Caco-2 (cell line): ENCODE measurements around the gene ALPL. TPM values are rescaled to one million over a fixed set of nuclear protein-coding genes. Genes with fewer than 3 reads are reported as not detected.

Experiments
- BruUV-seq: library from RNA; stranded (reverse); fragments of 400-500 nt; replicated peaks from 2 replicates; lab custom pipeline; 2021; lab: Mats Ljungman, UMichigan
- CTCF ChIA-PET: fragments of 300-600 bp; sonication (Branson Sonifier 250); formaldehyde crosslinking; loops from one replicate; lab custom pipeline; 2022; ENCODE audit warnings: antibody characterized with exemption; lab: Charles Lee
- POLR2A ChIA-PET: fragments of 300-600 bp; sonication (Branson Sonifier 250); formaldehyde crosslinking; loops from one replicate; lab custom pipeline; 2022; ENCODE audit warnings: antibody characterized with exemption; lab: Charles Lee
- DNase-seq, 2 experiments: peaks; one replicate each; pipeline versions ENCODE4 v3.0.0 to v3.0.0-alpha.2; 2020 to 2022
- H3K27me3 ChIP-seq: replicated peaks from 2 replicates; pipeline ENCODE4 v1.6.0; 2011; ENCODE audit warnings: low read length; ENCODE audit not compliant: control insufficient read depth, insufficient read depth
- H3K36me3 ChIP-seq: 2 replicates; pipeline ENCODE4 v1.5.1; 2011; ENCODE audit warnings: low read length; ENCODE audit not compliant: control insufficient read depth, insufficient read depth
- H3K4me1 ChIP-seq: fragments of 250-450 bp; sonication (Bioruptor Pico); 2 replicates; pipeline ENCODE4 v1.5.1; 2020; ENCODE audit warnings: mild to moderate bottlenecking
- H3K4me3 ChIP-seq: 2 replicates; pipeline ENCODE4 v1.5.1; 2011; ENCODE audit warnings: low read depth, mild to moderate bottlenecking, control low read depth, low read length
- H3K9me3 ChIP-seq: fragments of 250-450 bp; sonication (Bioruptor Pico); 2 replicates; pipeline ENCODE4 v1.5.1; 2020; ENCODE audit warnings: mild to moderate bottlenecking, moderate library complexity
- H3K27ac Mint-ChIP-seq: one replicate; pipeline ENCODE4 v1.8.0; 2022; ENCODE audit warnings: mixed read lengths; ENCODE audit not compliant: unreplicated experiment
- H3K27me3 Mint-ChIP-seq: one replicate; pipeline ENCODE4 v1.8.0; 2022; ENCODE audit warnings: mixed read lengths; ENCODE audit not compliant: insufficient read depth, unreplicated experiment
- H3K36me3 Mint-ChIP-seq: one replicate; pipeline ENCODE4 v1.8.0; 2022; ENCODE audit warnings: mild to moderate bottlenecking, mixed read lengths; ENCODE audit not compliant: insufficient read depth, unreplicated experiment
- H3K4me1 Mint-ChIP-seq: one replicate; pipeline ENCODE4 v1.8.0; 2022; ENCODE audit warnings: low read depth, mixed read lengths; ENCODE audit not compliant: unreplicated experiment
- H3K4me3 Mint-ChIP-seq: one replicate; pipeline ENCODE4 v1.8.0; 2022; ENCODE audit warnings: mild to moderate bottlenecking, moderate library complexity, mixed read lengths; ENCODE audit not compliant: unreplicated experiment
- H3K9me3 Mint-ChIP-seq: one replicate; pipeline ENCODE4 v1.8.0; 2022; ENCODE audit warnings: mixed read lengths; ENCODE audit not compliant: unreplicated experiment
- CTCF ChIP-seq, 2 experiments: fragments of 200-600 bp in 1 of 2; IDR thresholded peaks; 1 replicate in 1 of 2; 2 replicates in 1 of 2; pipeline versions ENCODE4 v1.5.1 to v1.8.0; 2011 to 2022; ENCODE audit warnings: antibody characterized with exemption in 1 of 2, control low read depth in 1 of 2, inconsistent platforms in 1 of 2, low read depth in 1 of 2, low read length in 1 of 2, mild to moderate bottlenecking in 1 of 2, moderate library complexity in 1 of 2; ENCODE audit not compliant: insufficient read depth in 1 of 2, severe bottlenecking in 1 of 2, unreplicated experiment in 1 of 2
- intact Hi-C: fragments of 100-400 bp; cut with micrococcal nuclease; formaldehyde crosslinking; loops from one replicate; pipeline ENCODE4 v1.10.0; 2022; ENCODE audit not compliant: unreplicated experiment
- total RNA-seq: library from RNA; stranded (reverse); gene quantifications from 2 replicates; pipeline ENCODE4 v1.2.3, GENCODE V29; 2022

The ALPL gene
- total RNA-seq, 1 experiment from 2014 or later = 0.79 TPM

- POLR2A ChIA-PET = no interaction called here
- Mint-ChIP-seq H3K36me3 (no peaks in the 10 kb centered on the region), H3K9me3 (no peaks in the 10 kb centered on the region), H3K27me3 (no peaks in the 10 kb centered on the region), H3K27ac (no peak overlapping the region), H3K4me1 (no peaks in the 10 kb centered on the region), H3K4me3 (no peak overlapping the region)
- Histone ChIP-seq H3K4me3 (no peak overlapping the region), H3K9me3 (no peaks in the 10 kb centered on the region), H3K4me1 (no peaks in the 10 kb centered on the region), H3K36me3 (no peaks in the 10 kb centered on the region), H3K27me3 (no peaks in the 10 kb centered on the region)
- DNase-seq = no peak
- intact Hi-C loops = no loop called here
- no TSS peak for BruUV-seq
- TF ChIP-seq CTCF (IDR thresholded peaks at IDR 0.05; ENCODE audit: insufficient read depth in 1 of 2, low read depth in 1 of 2, low read length in 1 of 2, severe bottlenecking in 1 of 2, unreplicated experiment in 1 of 2) = no peak
- CTCF ChIA-PET = no interaction called here
These were observed 53.7 kb downstream of the ALPL start for GRCh38 chr1:21562896-21563295.

GRCh38 chr1:21563971-21564370, 54.7 kb downstream of the ALPL start:
- DNase-seq = no peak
- no peak overlapping the region for H3K27ac Mint-ChIP-seq
- TF ChIP-seq CTCF (IDR thresholded peaks at IDR 0.05; ENCODE audit: insufficient read depth in 1 of 2, low read depth in 1 of 2, low read length in 1 of 2, severe bottlenecking in 1 of 2, unreplicated experiment in 1 of 2) = no peak
- intact Hi-C loops = no loop called here
- no peaks in the 10 kb centered on the region for H3K27me3 Mint-ChIP-seq
- POLR2A ChIA-PET = no interaction called here
- Histone ChIP-seq H3K36me3 (no peaks in the 10 kb centered on the region), H3K9me3 (no peaks in the 10 kb centered on the region), H3K4me3 (no peak overlapping the region), H3K4me1 (no peaks in the 10 kb centered on the region), H3K27me3 (no peaks in the 10 kb centered on the region)
- no peaks in the 10 kb centered on the region for H3K4me1 Mint-ChIP-seq
- H3K36me3 Mint-ChIP-seq = no peaks in the 10 kb centered on the region
- CTCF ChIA-PET = no interaction called here
- H3K4me3 Mint-ChIP-seq = no peak overlapping the region
- BruUV-seq = no TSS peak
- no peaks in the 10 kb centered on the region for H3K9me3 Mint-ChIP-seq

GRCh38 chr1:21564521-21565095, 55.4 kb downstream of the ALPL start:
- CTCF ChIA-PET = no interaction called here
- BruUV-seq = no TSS peak
- H3K36me3 Mint-ChIP-seq = no peaks in the 10 kb centered on the region
- H3K27ac Mint-ChIP-seq = no peak overlapping the region
- H3K4me1 ChIP-seq = no peaks in the 10 kb centered on the region
- H3K27me3 ChIP-seq = no peaks in the 10 kb centered on the region
- H3K9me3 ChIP-seq = no peaks in the 10 kb centered on the region
- TF ChIP-seq CTCF (IDR thresholded peaks at IDR 0.05; ENCODE audit: insufficient read depth in 1 of 2, low read depth in 1 of 2, low read length in 1 of 2, severe bottlenecking in 1 of 2, unreplicated experiment in 1 of 2) = no peak
- DNase-seq = no peak
- intact Hi-C loops = no loop called here
- no peaks in the 10 kb centered on the region for H3K27me3 Mint-ChIP-seq
- no peaks in the 10 kb centered on the region for H3K9me3 Mint-ChIP-seq
- no peak overlapping the region for H3K4me3 Mint-ChIP-seq
- POLR2A ChIA-PET = no interaction called here
- H3K4me1 Mint-ChIP-seq = no peaks in the 10 kb centered on the region
- no peak overlapping the region for H3K4me3 ChIP-seq
- no peaks in the 10 kb centered on the region for H3K36me3 ChIP-seq
